ENCODE data around the gene YTHDF2.

DNA sequence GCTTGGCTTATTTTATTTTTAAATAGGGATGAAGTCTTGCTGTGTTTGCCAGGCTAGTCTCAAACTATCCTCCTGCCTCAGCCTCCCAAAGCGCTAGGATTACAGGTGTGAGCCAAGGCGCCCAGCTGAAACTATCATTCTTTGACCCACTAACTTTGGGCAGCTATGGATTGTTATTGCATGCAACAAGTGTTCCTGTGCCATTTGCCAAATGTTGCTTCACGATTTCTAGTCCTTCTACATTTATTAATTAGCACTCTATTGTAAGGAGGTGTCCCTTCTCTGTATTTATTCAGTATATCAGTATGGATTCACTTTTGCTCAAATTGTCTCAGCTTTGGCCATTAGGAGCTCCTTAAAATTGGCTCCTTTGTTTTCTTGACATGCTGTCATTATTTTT lies 36.4 kb downstream of the YTHDF2 start:
- TF ChIP-seq, protein P1, sequence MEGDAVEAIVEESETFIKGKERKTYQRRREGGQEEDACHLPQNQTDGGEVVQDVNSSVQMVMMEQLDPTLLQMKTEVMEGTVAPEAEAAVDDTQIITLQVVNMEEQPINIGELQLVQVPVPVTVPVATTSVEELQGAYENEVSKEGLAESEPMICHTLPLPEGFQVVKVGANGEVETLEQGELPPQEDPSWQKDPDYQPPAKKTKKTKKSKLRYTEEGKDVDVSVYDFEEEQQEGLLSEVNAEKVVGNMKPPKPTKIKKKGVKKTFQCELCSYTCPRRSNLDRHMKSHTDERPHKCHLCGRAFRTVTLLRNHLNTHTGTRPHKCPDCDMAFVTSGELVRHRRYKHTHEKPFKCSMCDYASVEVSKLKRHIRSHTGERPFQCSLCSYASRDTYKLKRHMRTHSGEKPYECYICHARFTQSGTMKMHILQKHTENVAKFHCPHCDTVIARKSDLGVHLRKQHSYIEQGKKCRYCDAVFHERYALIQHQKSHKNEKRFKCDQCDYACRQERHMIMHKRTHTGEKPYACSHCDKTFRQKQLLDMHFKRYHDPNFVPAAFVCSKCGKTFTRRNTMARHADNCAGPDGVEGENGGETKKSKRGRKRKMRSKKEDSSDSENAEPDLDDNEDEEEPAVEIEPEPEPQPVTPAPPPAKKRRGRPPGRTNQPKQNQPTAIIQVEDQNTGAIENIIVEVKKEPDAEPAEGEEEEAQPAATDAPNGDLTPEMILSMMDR (IDR thresholded peaks at IDR 0.05): no peak
- TF ChIP-seq POLR2A (IDR thresholded peaks at IDR 0.05) (no peak), POLR2AphosphoS5 (IDR thresholded peaks at IDR 0.05) (no peak)
